ENCODE results near the gene CCDC85C.

- TF ChIP-seq EZH2 (IDR thresholded peaks at IDR 0.05) = no peak
- TF ChIP-seq FOXP2 (optimal IDR thresholded peaks at IDR 0.05; ENCODE audit: control extremely low read depth, extremely low read length, insufficient read depth) = no peak
Measured at GRCh38 chr14:99602054-99602787, 1.8 kb downstream of the CCDC85C start.

Measured in SK-N-MC (cell line).